ENCODE measurements around the gene UGT1A8.

GRCh38 chr2:233602076-233602475 lies 15.4 kb upstream of the UGT1A8 start:
- TF ChIP-seq EZH2 (IDR thresholded peaks at IDR 0.05; ENCODE audit: borderline replicate concordance, low read length) (no peak), CTCF (IDR thresholded peaks at IDR 0.05; ENCODE audit: low read length) (no peak)
